HG03066 (cell line): Measurements from ENCODE around the gene SLC25A10.
"Not testable (repeated sequence)": the region's sequence is repeated elsewhere in the genome, so short reads cannot be mapped to it uniquely, and the experiment has no call there.

ENCODE experiments used
- ATAC-seq: cut with Tn5 transposase; IDR thresholded peaks from one replicate; pipeline ENCODE4 v1.9.1; 2021; ENCODE audit warnings: low read depth; ENCODE audit not compliant: unreplicated experiment

Gene SLC25A10

GRCh38 chr17:81719410-81720266, 7.6 kb downstream of the SLC25A10 start:
- ATAC-seq, result no peak

- no peak for ATAC-seq
These were observed 8.4 kb downstream of the SLC25A10 start for GRCh38 chr17:81720267-81721071.

GRCh38 chr17:81722184-81723120, 10.4 kb downstream of the SLC25A10 start:
- ATAC-seq, result no peak

GRCh38 chr17:81723651-81724209, 11.6 kb downstream of the SLC25A10 start:
- ATAC-seq, result no peak

- ATAC-seq, result no peak
These were observed 13.4 kb downstream of the SLC25A10 start for GRCh38 chr17:81725439-81725838.

GRCh38 chr17:81726004-81726403, 13.9 kb downstream of the SLC25A10 start:
- ATAC-seq, result no peak

GRCh38 chr17:81727324-81728031, 15.4 kb downstream of the SLC25A10 start:
- ATAC-seq, result no peak

GRCh38 chr17:81733507-81734404, 21.7 kb downstream of the SLC25A10 start:
- no peak for ATAC-seq

- ATAC-seq, result no peak
These were observed 22.6 kb downstream of the SLC25A10 start for GRCh38 chr17:81734405-81735263.

- ATAC-seq, result no peak
These were observed 23.4 kb downstream of the SLC25A10 start for GRCh38 chr17:81735264-81736102.

GRCh38 chr17:81737947-81738800, 26.1 kb downstream of the SLC25A10 start:
- no peak for ATAC-seq

GRCh38 chr17:81738801-81739393, 26.8 kb downstream of the SLC25A10 start:
- no peak for ATAC-seq

- not testable (repeated sequence) for ATAC-seq
These were observed 27.5 kb downstream of the SLC25A10 start for GRCh38 chr17:81739593-81739992.

- ATAC-seq, result no peak
These were observed 28.4 kb downstream of the SLC25A10 start for GRCh38 chr17:81740395-81740961.

- no peak for ATAC-seq
These were observed 29.0 kb downstream of the SLC25A10 start for GRCh38 chr17:81741049-81741593.
